GM12864 (cell line): Measurements from ENCODE around the gene SPDYE16.
"Not testable (repeated sequence)": the region's sequence is repeated elsewhere in the genome, so short reads cannot be mapped to it uniquely, and the experiment has no call there.

Experiments
- DNase-seq: peaks from one replicate; pipeline ENCODE4 v3.0.0-alpha.2; 2011; ENCODE audit warnings: low read depth
- H3K4me3 ChIP-seq: 2 replicates; pipeline ENCODE4 v1.5.1; 2011; ENCODE audit warnings: mild to moderate bottlenecking, low read depth, low read length, control low read depth
- CTCF ChIP-seq: IDR thresholded peaks from 2 replicates; pipeline ENCODE4 v1.5.1; 2011; ENCODE audit warnings: low read depth, mild to moderate bottlenecking, moderate library complexity, low read length, control low read depth, inconsistent platforms; ENCODE audit errors: missing control alignments

SPDYE16 gene

DNA sequence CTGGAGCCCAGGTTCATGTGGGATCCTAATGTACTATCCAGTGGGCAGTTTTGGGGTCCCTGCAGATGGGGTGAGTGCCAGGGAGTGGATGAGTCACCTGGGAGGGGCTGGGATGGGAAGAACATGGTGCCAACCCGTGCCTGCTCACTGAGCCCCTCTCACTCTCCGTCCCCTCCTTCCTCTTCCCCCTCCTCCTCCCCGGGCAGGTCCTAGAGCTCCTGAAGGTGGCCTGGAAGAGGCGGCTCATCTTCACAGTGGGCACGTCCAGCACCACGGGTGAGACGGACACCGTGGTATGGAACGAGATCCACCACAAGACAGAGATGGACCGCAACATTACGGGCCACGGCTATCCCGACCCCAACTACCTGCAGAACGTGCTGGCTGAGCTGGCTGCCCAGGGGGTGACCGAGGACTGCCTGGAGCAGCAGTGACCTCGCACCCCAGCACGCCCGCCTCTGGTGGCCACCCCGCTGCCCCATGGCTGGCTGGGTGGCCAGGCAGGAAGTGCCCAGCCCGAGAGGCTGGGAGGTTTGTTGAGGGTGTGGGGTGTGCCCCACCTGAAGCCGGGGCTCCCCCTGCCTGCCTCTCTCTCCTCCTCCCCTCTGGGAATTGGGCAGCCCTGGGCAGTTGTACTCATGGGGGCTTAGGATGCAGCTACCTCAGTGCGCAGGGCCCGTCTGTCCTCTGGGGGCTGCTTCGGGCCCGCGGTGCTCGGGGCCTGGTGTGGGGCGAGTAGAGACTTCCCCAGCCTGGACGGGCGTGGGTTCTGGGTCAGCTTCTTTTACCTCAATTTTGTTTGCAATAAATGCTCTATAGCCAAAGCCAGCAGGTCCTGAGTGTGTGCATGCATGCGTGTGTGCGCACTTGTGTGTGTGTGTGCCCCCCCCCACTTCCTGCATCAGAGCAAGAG lies 37.7 kb downstream of the SPDYE16 start:
- no peak for TF ChIP-seq CTCF
- H3K4me3 ChIP-seq, result no peak overlapping the region
- DNase-seq, result no peak

GRCh38 chr7:76504351-76505167 lies 38.5 kb downstream of the SPDYE16 start:
- not testable (repeated sequence) for H3K4me3 ChIP-seq, DNase-seq

GRCh38 chr7:76503244-76503643 lies 39.9 kb downstream of the SPDYE16 start:
- not testable (repeated sequence) for H3K4me3 ChIP-seq, DNase-seq

GRCh38 chr7:76502836-76503235 lies 40.3 kb downstream of the SPDYE16 start:
- H3K4me3 ChIP-seq, DNase-seq: not testable (repeated sequence)

DNA sequence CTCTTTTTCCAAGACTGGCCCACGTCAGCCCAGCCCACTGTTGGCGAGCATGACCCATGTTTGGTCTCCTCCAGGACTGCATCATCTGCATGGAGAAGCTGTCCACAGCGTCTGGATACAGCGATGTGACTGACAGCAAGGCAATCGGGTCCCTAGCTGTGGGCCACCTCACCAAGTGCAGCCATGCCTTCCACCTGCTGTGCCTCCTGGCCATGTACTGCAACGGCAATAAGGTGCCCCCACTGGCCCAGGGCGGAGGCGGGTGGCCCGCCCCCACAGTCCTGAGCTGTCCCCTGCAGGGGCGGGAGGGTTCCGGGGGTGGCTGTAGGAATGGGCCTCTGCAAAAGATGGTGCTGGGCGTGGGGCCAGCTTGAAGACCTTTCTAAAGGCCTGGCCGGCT lies 40.9 kb downstream of the SPDYE16 start:
- DNase-seq, result not testable (repeated sequence)

GRCh38 chr7:76499924-76500241 lies 43.2 kb downstream of the SPDYE16 start:
- not testable (repeated sequence) for DNase-seq, H3K4me3 ChIP-seq

More for the DNA sequence above, 40.9 kb downstream of the SPDYE16 start:
- not testable (repeated sequence) for H3K4me3 ChIP-seq

GRCh38 chr7:76499201-76499923 lies 43.7 kb downstream of the SPDYE16 start:
- DNase-seq, result not testable (repeated sequence)

DNA sequence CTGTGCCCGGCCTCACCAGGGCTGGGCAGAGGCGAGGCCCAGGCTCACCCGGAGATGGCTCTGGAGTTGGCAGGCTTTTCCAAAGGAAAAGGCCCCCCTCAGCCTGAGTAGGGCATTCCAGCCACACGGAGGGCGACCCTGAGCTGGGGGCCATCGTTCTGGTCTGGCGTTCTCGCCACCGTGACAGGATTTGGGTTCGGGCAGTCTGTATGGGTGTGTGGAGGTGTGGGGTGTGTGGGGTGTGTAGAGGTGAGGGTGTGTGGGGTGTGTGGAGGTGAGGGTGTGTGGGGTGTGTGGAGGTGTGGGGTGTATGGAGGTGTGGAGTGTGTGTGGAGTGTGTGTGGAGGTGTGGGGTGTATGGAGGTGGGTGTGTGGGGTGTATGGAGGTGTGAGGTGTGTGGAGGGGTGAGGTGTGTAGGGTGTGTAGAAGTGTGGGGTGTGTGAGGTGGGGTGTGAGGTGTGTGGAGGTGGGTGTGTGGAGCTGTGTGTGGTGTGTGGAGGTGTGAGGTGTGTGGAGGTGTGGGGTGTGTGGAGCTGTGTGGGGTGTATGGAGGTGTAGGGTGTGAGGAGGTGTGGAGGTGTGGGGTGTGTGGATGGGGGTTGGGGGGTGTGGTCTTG lies 44.4 kb downstream of the SPDYE16 start:
- DNase-seq, H3K4me3 ChIP-seq: not testable (repeated sequence)

More at GRCh38 chr7:76499201-76499923, 43.7 kb downstream of the SPDYE16 start:
- not testable (repeated sequence) for H3K4me3 ChIP-seq

DNA sequence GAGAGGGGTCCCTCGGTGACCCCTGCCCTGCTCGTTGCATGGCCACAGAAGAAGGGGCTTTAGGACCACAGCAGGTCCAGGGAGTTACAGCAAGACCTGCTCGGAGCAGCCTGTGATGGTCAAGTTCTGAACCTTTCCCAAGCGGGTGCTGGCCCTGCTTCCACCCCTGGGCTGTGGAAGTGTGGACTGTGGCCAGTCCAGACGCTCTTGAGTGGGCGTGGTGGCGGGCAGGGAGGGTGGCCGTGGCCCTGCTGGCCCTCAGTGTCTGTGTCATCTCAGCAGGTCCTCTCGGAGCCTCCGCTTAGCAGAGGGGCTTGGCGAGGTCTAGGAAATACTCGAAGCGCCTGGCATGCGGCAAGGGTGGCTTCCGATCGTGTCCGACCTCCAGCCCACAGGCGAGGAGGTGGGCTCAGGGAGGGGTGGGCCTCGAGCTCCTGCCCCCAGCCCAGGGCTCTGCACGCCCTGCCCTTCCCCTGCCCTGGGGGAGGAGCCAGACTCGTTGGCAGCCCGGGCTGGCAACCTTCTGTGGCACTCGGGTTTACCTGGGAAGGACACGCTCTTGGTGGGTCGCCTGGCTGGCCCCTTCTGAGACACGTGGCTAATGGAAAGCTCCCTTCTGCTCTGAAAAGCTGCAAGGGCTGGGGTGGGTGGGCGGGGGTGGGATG lies 45.0 kb downstream of the SPDYE16 start:
- H3K4me3 ChIP-seq, DNase-seq: not testable (repeated sequence)

- H3K4me3 ChIP-seq, DNase-seq: not testable (repeated sequence)
These were observed 47.4 kb downstream of the SPDYE16 start for GRCh38 chr7:76495717-76496116.

- not testable (repeated sequence) for DNase-seq, H3K4me3 ChIP-seq
These were observed 51.0 kb downstream of the SPDYE16 start for GRCh38 chr7:76492139-76492538.

DNA sequence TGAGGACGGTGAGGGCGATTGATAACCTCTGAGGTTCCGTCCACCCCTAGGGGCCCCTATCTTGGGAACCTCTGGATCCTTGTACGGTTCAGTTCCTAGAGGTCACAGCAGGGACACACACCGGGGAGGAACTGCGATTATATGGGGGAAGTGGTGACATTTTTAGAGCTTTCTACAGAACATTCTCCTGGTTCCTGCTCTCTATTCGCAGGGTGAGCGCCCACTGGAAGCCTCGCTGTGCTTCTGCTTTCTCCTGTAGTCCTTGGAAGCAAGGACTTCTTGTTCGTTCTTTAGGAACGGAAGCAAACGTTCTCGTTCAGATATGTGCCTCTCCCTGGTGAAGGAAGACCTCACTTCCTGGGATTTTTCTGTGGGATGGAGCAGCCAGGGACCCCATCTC lies 55.1 kb downstream of the SPDYE16 start:
- H3K4me3 ChIP-seq, DNase-seq: not testable (repeated sequence)

DNA sequence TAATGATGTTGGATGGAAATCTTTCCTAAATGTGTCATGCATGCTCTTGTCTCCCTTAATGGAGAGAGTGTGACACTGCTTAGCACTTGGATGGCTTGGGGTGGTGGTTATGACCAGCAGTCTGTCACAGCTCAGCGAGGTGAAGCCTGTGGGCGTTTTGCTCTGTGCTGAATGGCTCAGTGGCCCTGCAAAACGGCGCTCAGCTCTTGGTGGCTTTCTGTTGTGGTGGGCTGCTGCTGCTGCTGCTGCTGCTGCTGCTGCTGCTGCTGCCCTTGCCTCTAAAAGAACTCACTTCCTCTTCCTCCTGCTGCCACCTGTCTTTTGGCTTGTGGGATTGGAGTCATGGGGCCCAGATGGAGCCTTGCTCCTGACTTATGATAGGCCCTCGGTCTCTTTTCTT lies 56.5 kb downstream of the SPDYE16 start:
- not testable (repeated sequence) for DNase-seq, H3K4me3 ChIP-seq

DNA sequence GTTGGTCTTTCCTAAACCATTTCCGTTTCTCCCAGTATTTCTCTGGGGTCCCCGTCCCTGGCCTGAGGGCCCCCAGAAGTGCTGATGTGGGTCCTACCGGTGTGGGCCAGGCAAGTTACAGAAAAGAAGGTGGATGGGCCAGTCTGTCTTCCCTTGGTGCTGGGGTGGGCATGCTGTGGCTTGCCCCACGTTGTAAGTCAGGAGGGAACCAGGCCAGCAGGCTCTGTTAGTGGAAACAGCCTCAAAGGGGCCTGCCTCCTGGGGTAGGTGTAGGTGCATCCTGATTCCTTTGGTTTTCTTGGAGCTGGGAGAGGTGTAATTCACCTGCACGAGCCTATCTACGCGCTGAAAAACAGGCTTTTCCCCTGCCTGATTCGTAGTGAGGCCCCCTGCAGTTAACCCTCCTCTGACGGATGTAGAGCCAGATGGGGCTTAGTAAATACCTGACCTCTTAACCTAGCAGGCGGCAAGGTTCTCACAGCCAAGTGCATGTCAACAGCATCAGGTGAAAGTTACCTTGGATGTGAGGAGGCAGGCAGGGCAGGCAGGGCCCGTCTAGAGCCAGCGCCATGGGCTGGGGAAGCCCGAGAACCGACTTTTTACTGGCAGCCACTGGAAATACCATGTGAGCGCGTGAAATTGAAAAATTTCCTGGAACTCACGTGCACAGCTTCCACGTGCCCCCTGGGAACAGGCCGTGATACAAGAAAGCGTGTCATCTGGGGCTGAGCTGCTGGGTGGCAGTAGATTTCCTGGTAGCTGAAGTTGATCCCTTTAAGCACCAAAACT lies 57.1 kb downstream of the SPDYE16 start:
- DNase-seq, H3K4me3 ChIP-seq: not testable (repeated sequence)

GRCh38 chr7:76484456-76484855 lies 58.6 kb downstream of the SPDYE16 start:
- H3K4me3 ChIP-seq, DNase-seq: not testable (repeated sequence)

DNA sequence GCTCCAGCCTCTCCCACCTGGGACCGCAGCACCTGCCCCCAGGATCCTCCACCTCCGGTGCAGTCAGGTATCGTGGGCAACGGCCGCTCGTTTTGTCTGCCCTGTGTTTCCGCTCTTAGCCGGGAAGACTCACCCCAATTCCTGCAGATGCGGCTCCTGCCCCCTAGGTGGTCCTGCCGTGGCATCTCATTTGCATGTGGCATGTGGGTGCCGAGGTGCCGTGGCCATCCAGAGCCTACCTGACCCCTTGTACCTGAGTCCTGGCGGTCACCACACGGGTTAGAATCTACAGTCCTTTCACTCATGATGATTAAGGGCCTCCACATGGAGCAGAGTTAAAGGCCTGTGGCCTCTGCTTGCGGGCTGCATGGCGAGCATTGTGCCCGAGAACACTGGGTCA lies 60.0 kb downstream of the SPDYE16 start:
- not testable (repeated sequence) for DNase-seq, H3K4me3 ChIP-seq
